Measurements from ENCODE around the gene GCKR. TPM values are rescaled to one million over a fixed set of nuclear protein-coding genes. Genes with fewer than 3 reads are reported as not detected.

GCKR gene
- total and polyA plus RNA-seq, 11 donors: 0.23 to 1.7 (median 0.38) TPM; not detected in 5

- Histone ChIP-seq H3K27me3 (peaks cover 0 to 32% (median 8%) of the 10 kb centered on the region in 9 donors), H3K36me3 (no peaks in the 10 kb centered on the region), H3K9me3 (no peaks in the 10 kb centered on the region), H3K27ac (peak overlapping the region in 1 of 12 donors; percentile 19), H3K4me3 (peak overlapping the region in 2 of 12 donors; percentile 58 to 72), H3K4me1 (peaks cover 0 to 28% (median 9%) of the 10 kb centered on the region in 12 donors)
- TF ChIP-seq POLR2A (IDR thresholded peaks at IDR 0.05): no peak
- TF ChIP-seq, protein P1, sequence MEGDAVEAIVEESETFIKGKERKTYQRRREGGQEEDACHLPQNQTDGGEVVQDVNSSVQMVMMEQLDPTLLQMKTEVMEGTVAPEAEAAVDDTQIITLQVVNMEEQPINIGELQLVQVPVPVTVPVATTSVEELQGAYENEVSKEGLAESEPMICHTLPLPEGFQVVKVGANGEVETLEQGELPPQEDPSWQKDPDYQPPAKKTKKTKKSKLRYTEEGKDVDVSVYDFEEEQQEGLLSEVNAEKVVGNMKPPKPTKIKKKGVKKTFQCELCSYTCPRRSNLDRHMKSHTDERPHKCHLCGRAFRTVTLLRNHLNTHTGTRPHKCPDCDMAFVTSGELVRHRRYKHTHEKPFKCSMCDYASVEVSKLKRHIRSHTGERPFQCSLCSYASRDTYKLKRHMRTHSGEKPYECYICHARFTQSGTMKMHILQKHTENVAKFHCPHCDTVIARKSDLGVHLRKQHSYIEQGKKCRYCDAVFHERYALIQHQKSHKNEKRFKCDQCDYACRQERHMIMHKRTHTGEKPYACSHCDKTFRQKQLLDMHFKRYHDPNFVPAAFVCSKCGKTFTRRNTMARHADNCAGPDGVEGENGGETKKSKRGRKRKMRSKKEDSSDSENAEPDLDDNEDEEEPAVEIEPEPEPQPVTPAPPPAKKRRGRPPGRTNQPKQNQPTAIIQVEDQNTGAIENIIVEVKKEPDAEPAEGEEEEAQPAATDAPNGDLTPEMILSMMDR (IDR thresholded peaks at IDR 0.05): no peak
- no peak for ATAC-seq
- whole genome bisulfite sequencing, 4 donors: 90 to 95% (median 93%) methylated on average over 12 to 13 of the region's 13 CpGs
- intact Hi-C loops (cut with DNase I): loop anchor here in 4 of 10 donors (5.0 to 10.0 kb wide), 3 partner anchors 88 to 131 kb away; partner anchors contain the start of genes ZNF512 (in 3 of the 4), CCDC121 (in 1 of the 4) and GPN1 (in 1 of the 4)
- no peak for DNase-seq
These were observed 2.7 kb upstream of the GCKR start for GRCh38 chr2:27493948-27494283.

- ATAC-seq: peak in 1 of 4 donors; percentile 3
- Histone ChIP-seq H3K36me3 (no peaks in the 10 kb centered on the region), H3K4me3 (peak overlapping the region; percentile 45 to 84 (median 60)), H3K4me1 (peaks cover 0 to 23% (median 6%) of the 10 kb centered on the region in 12 donors), H3K27ac (peak overlapping the region in 2 of 12 donors; percentile 19 to 32), H3K27me3 (peaks cover 0 to 32% (median 8%) of the 10 kb centered on the region in 9 donors), H3K9me3 (no peaks in the 10 kb centered on the region)
- DNase-seq: peak in 3 of 5 donors; percentile 9 to 65 (median 43)
- WGBS, 4 donors: 24 to 37% (median 30%) methylated on average over 15 to 35 of the region's 35 CpGs
- TF ChIP-seq, protein P1 (IDR thresholded peaks at IDR 0.05): no peak
- TF ChIP-seq POLR2A (IDR thresholded peaks at IDR 0.05): no peak
- intact Hi-C loops (cut with DNase I): loop anchor here in 4 of 10 donors (5.0 to 10.0 kb wide), 3 partner anchors 88 to 130 kb away; partner anchors contain the start of genes ZNF512 (in 3 of the 4), CCDC121 (in 1 of the 4) and GPN1 (in 1 of the 4)
These were observed 2.2 kb upstream of the GCKR start for GRCh38 chr2:27494284-27494943.

GRCh38 chr2:27494944-27495554, 1.6 kb upstream of the GCKR start, which contains the start of gene FNDC4:
Gene FNDC4 (minus strand): TSS chr2:27495200. CDS start chr2:27494679, 521 bp downstream.
- DNase-seq: peak in 4 of 5 donors; percentile 18 to 67 (median 28)
- H3K9me3 ChIP-seq: no peaks in the 10 kb centered on the region
- peak in 3 of 4 donors; percentile 24 to 64 (median 46) for ATAC-seq
- H3K4me3 ChIP-seq: peak within 1 kb of the TSS; percentile 45 to 84 (median 60)
- H3K27me3 ChIP-seq: peaks cover 0 to 32% (median 8%) of the 10 kb centered on the region in 9 donors
- TF ChIP-seq POLR2A (IDR thresholded peaks at IDR 0.05): no peak
- TF ChIP-seq, protein P1 (IDR thresholded peaks at IDR 0.05): no peak
- no peaks in the 10 kb centered on the region for H3K36me3 ChIP-seq
- H3K4me1 ChIP-seq: peaks cover 0 to 22% (median 6%) of the 10 kb centered on the region in 12 donors
- 0 to 1% (median 1%) methylated on average over 30 to 70 of the region's 70 CpGs for whole genome bisulfite sequencing, 4 donors
- peak within 1 kb of the TSS in 2 of 12 donors; percentile 19 to 32 for H3K27ac ChIP-seq
- intact Hi-C loops (cut with DNase I): loop anchor here in 5 of 10 donors (5.0 to 10.0 kb wide), 3 partner anchors 87 to 130 kb away; partner anchors contain the start of genes ZNF512 (in 4 of the 5), CCDC121 (in 1 of the 5) and GPN1 (in 1 of the 5)
